Mesangial cell (primary cell): ENCODE data around the gene FAAH. TPM values are rescaled to one million over a fixed set of nuclear protein-coding genes. Genes with fewer than 3 reads are reported as not detected.

Source experiments
- total RNA-seq: library from RNA; depleted of rRNA; stranded (reverse); fragments of >200 nt; gene quantifications from 2 replicates; pipeline ENCODE4 v1.2.3, GENCODE V29; 2015

Gene FAAH
- 3.1 and 10.8 TPM in 2 replicates for total RNA-seq

DNA sequence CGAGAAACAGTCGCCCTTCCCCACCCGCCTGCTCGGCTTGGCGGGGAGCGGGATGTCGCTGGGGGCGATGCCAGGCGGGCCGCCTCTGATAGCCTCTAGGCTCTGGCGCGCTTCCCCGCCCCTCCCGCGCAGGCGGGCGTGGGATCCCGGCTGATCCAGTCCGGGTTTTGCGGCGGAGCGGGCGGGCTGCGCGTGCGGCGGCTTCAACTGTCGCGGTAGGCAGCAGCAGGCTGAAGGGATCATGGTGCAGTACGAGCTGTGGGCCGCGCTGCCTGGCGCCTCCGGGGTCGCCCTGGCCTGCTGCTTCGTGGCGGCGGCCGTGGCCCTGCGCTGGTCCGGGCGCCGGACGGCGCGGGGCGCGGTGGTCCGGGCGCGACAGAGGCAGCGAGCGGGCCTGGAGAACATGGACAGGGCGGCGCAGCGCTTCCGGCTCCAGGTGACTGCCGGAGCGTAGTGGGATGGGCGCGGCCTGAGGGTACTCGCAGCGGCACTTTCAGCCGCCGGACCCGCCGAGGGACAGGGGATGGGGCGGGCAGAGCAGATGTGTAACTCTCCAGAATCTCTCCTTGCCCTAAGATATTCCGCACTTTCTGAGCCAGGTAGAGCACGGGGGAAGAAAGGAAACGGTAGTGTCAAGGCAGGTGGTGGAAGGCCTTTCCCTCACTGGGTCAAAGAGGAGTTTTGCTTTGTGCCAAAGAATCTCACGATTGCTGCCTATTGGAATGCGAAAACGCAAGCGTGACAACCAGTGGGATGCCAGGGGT lies at the start of gene FAAH:
Gene FAAH, plus strand, starts transcription at position 210 of the 764 bp plus-strand sequence. Its CDS starts 32 bp downstream, at position 242.

Other genes starting within 250 kb of the FAAH start
- gene TSPAN1, start 219.2 kb upstream of the FAAH start, total RNA-seq = 2.8 and 10.3 TPM in 2 replicates
- gene P3R3URF, start 217.8 kb upstream of the FAAH start, total RNA-seq = not detected in 2 replicates
- 75.8 and 77.1 TPM in 2 replicates for gene POMGNT1, start 195.9 kb upstream of the FAAH start, total RNA-seq
- 2.6 and 2.9 TPM in 2 replicates for gene LURAP1, start 191.0 kb upstream of the FAAH start, total RNA-seq
- gene RAD54L, start 146.6 kb upstream of the FAAH start, total RNA-seq = 2.8 and 16.0 TPM in 2 replicates
- 102 and 169 TPM in 2 replicates for gene LRRC41, start 90.7 kb upstream of the FAAH start, total RNA-seq
- gene UQCRH, start 90.6 kb upstream of the FAAH start, total RNA-seq = 193 and 300 TPM in 2 replicates
- 15.8 and 19.1 TPM in 2 replicates for gene NSUN4, start 53.5 kb upstream of the FAAH start, total RNA-seq
- not detected in 2 replicates for gene DMBX1, start 95.5 kb downstream of the FAAH start, total RNA-seq
- gene KNCN, start 157.3 kb downstream of the FAAH start, total RNA-seq = not detected in 2 replicates
- gene MKNK1, start 210.0 kb downstream of the FAAH start, total RNA-seq = 11.9 and 16.4 TPM in 2 replicates
- 2.9 and 8.0 TPM in 2 replicates for gene MOB3C, start 222.5 kb downstream of the FAAH start, total RNA-seq